Ectodermal cell (in vitro differentiated cells): ENCODE data around the gene TOP2A. TPM values are rescaled to one million over a fixed set of nuclear protein-coding genes. Genes with fewer than 3 reads are reported as not detected.

Experiments
- H3K27ac ChIP-seq: 2 replicates; pipeline ENCODE4 v1.7.0; 2013; ENCODE audit warnings: mild to moderate bottlenecking, low read depth, low read length; ENCODE audit not compliant: insufficient read depth, poor library complexity, severe bottlenecking
- H3K27me3 ChIP-seq: 2 replicates; pipeline ENCODE4 v1.7.0; 2013; ENCODE audit warnings: mild to moderate bottlenecking, low read length; ENCODE audit not compliant: insufficient read depth, control insufficient read depth, poor library complexity, severe bottlenecking
- H3K36me3 ChIP-seq: one replicate; pipeline ENCODE4 v1.7.0; 2013; ENCODE audit warnings: low read length; ENCODE audit not compliant: control insufficient read depth, insufficient read depth
- H3K4me1 ChIP-seq: one replicate; pipeline ENCODE4 v1.7.0; 2013; ENCODE audit warnings: low read length; ENCODE audit not compliant: control insufficient read depth, insufficient read depth
- H3K4me3 ChIP-seq: 2 replicates; pipeline ENCODE4 v1.7.0; 2013; ENCODE audit warnings: low read depth, low read length, control low read depth; ENCODE audit not compliant: insufficient read depth
- H3K9me3 ChIP-seq: 2 replicates; pipeline ENCODE4 v1.7.0; 2013; ENCODE audit warnings: mild to moderate bottlenecking, low read length, moderate library complexity; ENCODE audit not compliant: control insufficient read depth
- WGBS, 2 experiments: methylation state at CpG; one replicate each; pipeline ENCODE4 v1.1.7; 2013; ENCODE audit warnings: missing lambda C conversion rate in 2 of 2; 5-methylcytosine and 5-hydroxymethylcytosine counted together
- polyA plus RNA-seq, 4 experiments: library from polyadenylated mRNA; stranded (reverse); fragments of 50-300 nt; gene quantifications; one replicate each; pipeline ENCODE4 v1.2.3, GENCODE V29; 2013

Gene TOP2A
- polyA plus RNA-seq (2013, experiment 1 of 4), result 250 TPM
- 224 TPM for polyA plus RNA-seq (2013, experiment 2 of 4)
- polyA plus RNA-seq (2013, experiment 3 of 4), result 237 TPM
- polyA plus RNA-seq (2013, experiment 4 of 4), result 243 TPM

DNA sequence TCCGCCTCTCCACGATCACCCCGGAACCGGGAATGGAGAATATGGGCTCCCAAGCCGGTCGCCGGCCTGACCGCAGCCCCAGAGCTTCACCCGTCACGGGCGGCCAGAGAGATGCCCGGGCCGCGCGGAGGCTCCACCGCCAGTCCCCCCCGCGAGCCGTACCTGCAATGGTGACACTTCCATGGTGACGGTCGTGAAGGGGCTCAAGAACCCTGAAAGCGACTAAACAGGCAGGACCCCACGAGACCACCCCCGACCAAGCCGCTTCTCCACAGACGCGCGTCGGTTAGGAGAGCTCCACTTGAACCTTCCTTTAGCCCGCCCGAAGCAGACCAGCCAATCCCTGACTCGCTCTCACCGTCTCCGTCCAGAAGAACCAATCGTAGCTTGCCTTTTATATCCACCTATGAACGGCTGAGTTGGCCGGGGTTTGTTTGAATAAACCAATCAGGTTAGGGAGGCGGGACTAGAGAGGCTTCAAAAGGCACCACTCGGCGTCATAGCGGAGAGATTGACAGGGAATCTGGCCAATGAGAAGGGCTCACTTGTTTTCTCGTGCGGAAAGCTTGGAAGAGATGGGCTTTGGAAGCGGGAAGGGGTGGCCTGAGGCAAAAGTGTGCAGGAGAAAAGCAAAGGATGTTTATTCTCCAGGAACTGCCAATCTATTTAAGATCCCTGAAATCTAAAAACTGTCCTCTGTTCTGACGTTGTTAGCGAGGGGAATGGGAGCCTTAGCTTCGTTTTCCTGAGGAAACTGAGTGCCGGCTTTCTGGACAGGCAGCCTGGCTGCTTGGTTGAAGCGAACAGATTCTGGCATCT, at the start of gene TOP2A:
TSS of gene TOP2A (minus strand) at position 288 of the 819 bp plus-strand sequence. CDS start at position 183, 105 bp downstream.
- H3K4me1 ChIP-seq, result peaks cover 20% of the 10 kb centered on the region
- H3K9me3 ChIP-seq, result no peaks in the 10 kb centered on the region
- H3K4me3 ChIP-seq, result peak within 1 kb of the TSS; percentile 94
- H3K36me3 ChIP-seq, result peaks cover 7% of the 10 kb centered on the region
- peak within 1 kb of the TSS; percentile 71 for H3K27ac ChIP-seq
- H3K27me3 ChIP-seq, result no peaks in the 10 kb centered on the region
- 4 to 5% methylated on average over 49 of the region's 49 CpGs for WGBS, 2 experiments

DNA sequence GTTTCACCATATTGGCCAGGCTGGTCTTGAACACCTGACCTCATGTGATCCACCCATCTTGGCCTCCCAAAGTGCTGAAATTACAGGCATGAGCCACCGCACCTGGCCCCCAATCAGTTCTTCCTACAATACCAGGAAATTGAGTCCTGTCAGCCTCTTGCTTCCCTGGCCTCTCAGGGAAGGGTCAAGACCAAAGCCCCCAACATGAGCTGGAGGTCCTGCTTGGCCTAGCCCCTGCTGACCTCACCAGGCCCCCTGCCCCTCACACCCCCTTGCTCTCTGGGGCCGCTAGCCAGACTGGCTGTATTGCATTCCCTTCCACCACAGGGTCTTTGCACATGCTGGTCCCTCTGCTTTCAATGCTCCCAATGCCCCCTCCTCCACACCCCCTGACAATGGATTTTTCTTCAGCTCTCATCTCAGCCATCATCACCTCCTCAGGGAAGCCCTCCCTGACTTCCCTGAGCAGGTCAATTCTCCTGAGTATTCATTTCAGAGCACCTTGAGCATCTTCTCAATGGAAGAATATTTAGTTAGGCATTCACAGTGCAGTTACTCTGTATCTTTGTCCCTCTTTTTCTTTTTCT, 49.7 kb upstream of the TOP2A start:
- Histone ChIP-seq H3K4me3 (no peak overlapping the region), H3K27ac (no peak overlapping the region), H3K36me3 (no peaks in the 10 kb centered on the region), H3K27me3 (no peaks in the 10 kb centered on the region), H3K4me1 (peaks cover 10% of the 10 kb centered on the region), H3K9me3 (no peaks in the 10 kb centered on the region)
- 93 to 94% methylated on average over 2 of the region's 2 CpGs for WGBS, 2 experiments

DNA sequence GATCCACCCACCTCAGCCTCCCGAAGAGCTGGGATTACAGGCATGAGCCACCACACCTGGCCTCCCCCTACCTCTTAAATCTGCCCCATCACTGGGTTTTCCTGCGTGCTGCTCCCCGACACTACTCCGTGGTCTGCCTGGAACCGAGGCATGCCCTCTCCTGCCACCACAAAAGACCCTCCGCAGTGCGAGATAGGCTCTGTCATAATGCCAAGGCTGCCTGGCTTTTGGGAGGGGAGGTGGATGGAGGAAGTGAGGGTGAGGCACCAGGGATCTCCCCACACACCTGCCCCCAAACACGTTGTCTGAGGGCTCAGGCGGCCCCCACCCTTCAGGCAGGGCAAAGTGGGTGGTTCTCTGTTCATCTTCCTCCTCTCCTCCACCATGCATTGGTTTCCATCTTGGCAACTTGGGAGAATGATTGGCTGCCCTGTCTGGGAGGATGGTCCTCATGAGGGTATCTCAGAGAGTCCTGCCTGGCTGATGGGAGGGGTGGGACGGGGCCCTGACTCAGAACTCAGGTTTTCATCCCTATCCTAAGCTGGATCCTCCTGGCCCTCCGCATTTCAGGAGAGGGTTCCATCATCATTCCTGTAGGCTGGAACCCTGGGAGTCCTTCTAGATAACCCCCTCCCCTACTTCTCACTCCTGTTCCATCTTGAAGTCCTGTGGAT, 48.7 kb upstream of the TOP2A start:
- H3K4me1 ChIP-seq, result peaks cover 15% of the 10 kb centered on the region
- WGBS, 2 experiments, result 83 to 86% methylated on average over 11 of the region's 11 CpGs
- no peaks in the 10 kb centered on the region for H3K27me3 ChIP-seq
- no peak overlapping the region for H3K27ac ChIP-seq
- H3K9me3 ChIP-seq, result no peaks in the 10 kb centered on the region
- no peaks in the 10 kb centered on the region for H3K36me3 ChIP-seq
- H3K4me3 ChIP-seq, result no peak overlapping the region

- no peaks in the 10 kb centered on the region for H3K27me3 ChIP-seq
- H3K9me3 ChIP-seq, result no peaks in the 10 kb centered on the region
- no peaks in the 10 kb centered on the region for H3K36me3 ChIP-seq
- H3K4me1 ChIP-seq, result peaks cover 15% of the 10 kb centered on the region
- 87 to 92% methylated on average over 5 of the region's 5 CpGs for WGBS, 2 experiments
- no peak overlapping the region for H3K4me3 ChIP-seq
- no peak overlapping the region for H3K27ac ChIP-seq
These were observed 46.7 kb upstream of the TOP2A start for GRCh38 chr17:40464392-40464855.

DNA sequence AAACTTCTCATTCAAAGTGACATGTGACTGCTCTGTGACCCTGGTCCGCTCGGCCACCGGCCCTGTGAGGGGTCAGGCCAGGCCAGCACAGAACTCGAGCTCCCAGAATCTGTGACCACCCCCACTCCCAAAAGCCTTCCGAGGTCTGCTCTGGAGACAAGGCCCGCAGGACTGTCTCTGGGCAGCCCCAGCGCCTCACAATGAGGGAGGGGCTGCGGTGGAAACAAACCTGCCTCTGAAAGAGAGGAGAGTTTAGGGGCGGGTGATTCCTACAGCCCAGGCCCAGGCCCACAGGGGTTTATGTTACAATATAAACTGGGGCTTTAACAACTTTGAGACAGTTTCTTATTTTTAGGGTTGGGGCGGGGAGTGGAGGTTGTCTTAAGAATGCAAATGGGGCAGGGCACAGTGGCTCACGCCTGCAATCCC, 45.4 kb upstream of the TOP2A start:
- no peak overlapping the region for H3K27ac ChIP-seq
- no peaks in the 10 kb centered on the region for H3K27me3 ChIP-seq
- no peak overlapping the region for H3K4me3 ChIP-seq
- no peaks in the 10 kb centered on the region for H3K9me3 ChIP-seq
- no peaks in the 10 kb centered on the region for H3K36me3 ChIP-seq
- H3K4me1 ChIP-seq, result peaks cover 21% of the 10 kb centered on the region
- 46% methylated on average over 11 of the region's 11 CpGs for WGBS, 2 experiments

DNA sequence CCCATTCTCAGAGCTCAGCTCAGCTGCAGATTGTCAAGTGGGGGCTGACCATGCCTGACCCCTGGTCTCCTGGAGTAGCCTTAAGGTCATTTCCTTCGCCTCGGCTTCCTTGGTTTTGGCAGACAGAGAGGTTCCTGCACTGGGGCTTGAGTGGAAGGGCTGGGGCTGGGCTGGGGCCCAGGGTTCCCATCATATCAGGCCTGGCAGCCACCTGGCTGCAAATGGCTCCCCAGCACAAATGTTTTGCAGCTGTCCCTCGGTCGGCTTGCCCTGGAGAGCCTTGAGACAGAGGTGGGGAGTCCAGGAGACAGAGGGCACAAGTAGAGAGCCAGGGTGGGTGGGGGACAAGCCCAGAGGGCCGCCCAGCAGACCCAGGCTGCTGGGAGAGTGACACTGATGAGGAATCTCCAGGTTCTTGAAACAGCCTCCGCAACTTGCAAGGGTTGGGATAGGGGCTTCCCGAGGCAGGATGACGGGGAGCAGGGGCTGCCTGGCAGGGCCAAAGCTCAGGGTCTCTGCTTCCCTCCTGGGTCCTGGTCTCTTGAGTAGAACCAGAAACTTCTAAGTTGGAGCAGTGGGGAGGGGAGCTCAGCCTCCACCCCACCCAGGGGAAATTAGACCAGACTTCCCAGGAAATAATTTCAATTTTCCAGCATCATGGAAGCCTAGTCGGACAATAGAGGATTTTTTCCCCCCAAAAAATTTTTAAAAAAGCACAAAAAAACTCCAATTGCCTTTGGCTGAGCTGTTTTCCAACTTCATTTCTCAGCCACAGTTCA, 44.8 kb upstream of the TOP2A start:
- no peaks in the 10 kb centered on the region for H3K9me3 ChIP-seq
- H3K36me3 ChIP-seq, result no peaks in the 10 kb centered on the region
- no peaks in the 10 kb centered on the region for H3K27me3 ChIP-seq
- no peak overlapping the region for H3K27ac ChIP-seq
- 85 to 88% methylated on average over 9 of the region's 9 CpGs for WGBS, 2 experiments
- peaks cover 21% of the 10 kb centered on the region for H3K4me1 ChIP-seq
- H3K4me3 ChIP-seq, result no peak overlapping the region

DNA sequence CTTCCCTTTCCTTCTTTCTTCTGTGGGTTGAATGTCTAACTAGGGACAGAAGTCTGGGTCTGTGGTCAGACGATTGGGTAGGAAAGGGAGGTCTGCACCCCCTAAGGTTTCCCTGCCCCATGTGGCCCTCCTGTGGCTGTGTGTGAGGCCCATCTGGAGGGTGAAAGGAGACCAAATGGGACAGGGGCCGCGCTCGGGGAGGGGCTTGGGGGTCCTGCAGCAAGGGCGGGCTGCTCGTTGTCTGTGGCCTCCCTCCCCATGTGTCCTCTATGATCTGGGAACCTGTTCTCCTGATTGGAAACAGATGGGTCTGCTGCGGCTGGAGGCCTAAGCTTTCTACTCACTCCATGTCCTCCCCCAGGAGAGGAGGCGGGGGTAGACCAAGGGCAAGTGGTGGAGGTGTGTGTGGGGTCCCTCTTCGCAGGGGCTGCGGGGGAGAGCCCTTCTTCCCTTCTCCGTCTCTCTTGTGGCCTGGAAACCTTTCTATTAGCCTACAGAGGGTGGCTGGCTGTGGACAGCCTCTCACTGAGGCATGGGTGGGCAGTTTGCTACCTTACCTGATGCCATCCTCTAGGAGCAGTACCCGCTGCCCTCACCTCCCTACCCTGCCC, 44.1 kb upstream of the TOP2A start:
- Histone ChIP-seq H3K4me3 (no peak overlapping the region), H3K4me1 (peaks cover 21% of the 10 kb centered on the region), H3K9me3 (no peaks in the 10 kb centered on the region), H3K36me3 (no peaks in the 10 kb centered on the region), H3K27ac (no peak overlapping the region), H3K27me3 (no peaks in the 10 kb centered on the region)
- 89 to 92% methylated on average over 12 of the region's 12 CpGs for WGBS, 2 experiments

DNA sequence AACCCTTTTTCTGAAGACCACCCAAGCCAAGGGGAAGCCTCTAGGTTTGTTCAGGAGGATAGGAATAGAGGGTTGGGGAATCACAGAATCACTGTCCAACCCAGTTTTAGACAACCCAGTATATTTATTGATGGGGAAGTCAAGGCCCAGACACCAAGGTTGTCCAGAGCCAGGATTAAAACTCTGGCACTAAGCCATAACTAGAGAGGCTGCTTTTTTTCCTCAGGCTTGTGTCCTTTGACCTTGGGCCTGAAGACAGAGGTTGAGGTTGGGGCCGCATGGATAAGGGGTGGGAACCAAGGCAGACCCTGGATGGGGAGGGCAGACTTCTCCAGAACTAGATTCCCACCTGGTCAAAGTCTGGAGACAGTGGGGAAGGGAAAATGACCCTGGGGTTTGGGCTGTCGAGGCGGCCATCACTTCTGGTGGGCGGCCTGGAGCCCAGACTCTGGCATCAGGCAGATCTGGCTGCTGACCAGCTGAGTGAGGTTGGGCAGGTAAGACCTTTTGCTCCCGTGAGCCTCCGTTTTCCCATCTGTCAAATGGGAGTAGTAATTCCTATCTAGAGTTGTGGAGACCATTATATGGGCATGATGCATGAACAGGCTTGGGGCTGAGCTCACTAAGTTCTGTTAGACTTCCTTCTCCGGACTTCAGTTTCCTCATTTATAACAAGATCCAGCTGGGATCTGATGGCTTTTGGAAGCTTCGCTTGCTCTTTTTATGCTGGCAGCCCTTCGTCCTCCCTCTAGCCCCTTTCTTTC, 43.5 kb upstream of the TOP2A start:
- Histone ChIP-seq H3K4me1 (peaks cover 21% of the 10 kb centered on the region), H3K27ac (no peak overlapping the region), H3K36me3 (no peaks in the 10 kb centered on the region), H3K4me3 (no peak overlapping the region), H3K9me3 (no peaks in the 10 kb centered on the region), H3K27me3 (no peaks in the 10 kb centered on the region)
- WGBS, 2 experiments, result 93 to 97% methylated on average over 9 of the region's 9 CpGs

DNA sequence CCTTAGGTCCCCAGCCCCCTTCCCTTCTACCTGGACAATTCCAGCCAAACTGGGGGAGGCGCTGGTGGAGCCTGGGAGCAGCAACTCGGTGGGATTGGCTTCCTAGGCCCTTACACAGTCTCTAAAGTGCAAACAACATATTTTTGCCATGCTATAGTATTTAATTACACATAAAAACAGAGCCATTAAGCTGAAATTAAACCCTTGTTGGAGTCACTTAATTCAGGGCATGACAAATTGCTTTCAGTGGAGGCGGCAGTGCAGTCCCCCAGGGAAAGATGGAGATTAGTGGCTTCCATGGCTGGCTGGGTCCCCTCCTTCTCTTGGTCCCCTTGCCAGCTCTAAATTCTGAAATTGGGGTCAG, 42.9 kb upstream of the TOP2A start:
- H3K4me1 ChIP-seq, result peaks cover 21% of the 10 kb centered on the region
- no peak overlapping the region for H3K27ac ChIP-seq
- H3K9me3 ChIP-seq, result no peaks in the 10 kb centered on the region
- 81 to 86% methylated on average over 3 of the region's 3 CpGs for WGBS, 2 experiments
- no peaks in the 10 kb centered on the region for H3K27me3 ChIP-seq
- peaks cover under 1% of the 10 kb centered on the region for H3K36me3 ChIP-seq
- H3K4me3 ChIP-seq, result no peak overlapping the region
